Stimulated activated CD8-positive, alpha-beta memory T cell treated with anti-CD3 and anti-CD28 coated beads, Interleukin-4, amount 100 ng/mL, for 1 hour (primary cell): ENCODE results near the gene LST1.

ENCODE experiments used
- DNase-seq, 2 donors: peaks; one replicate each; pipeline ENCODE4 v3.0.0-alpha.2; 2020; ENCODE audit warnings: low read depth in 2 of 2, low spot score in 1 of 2

Gene LST1

DNA sequence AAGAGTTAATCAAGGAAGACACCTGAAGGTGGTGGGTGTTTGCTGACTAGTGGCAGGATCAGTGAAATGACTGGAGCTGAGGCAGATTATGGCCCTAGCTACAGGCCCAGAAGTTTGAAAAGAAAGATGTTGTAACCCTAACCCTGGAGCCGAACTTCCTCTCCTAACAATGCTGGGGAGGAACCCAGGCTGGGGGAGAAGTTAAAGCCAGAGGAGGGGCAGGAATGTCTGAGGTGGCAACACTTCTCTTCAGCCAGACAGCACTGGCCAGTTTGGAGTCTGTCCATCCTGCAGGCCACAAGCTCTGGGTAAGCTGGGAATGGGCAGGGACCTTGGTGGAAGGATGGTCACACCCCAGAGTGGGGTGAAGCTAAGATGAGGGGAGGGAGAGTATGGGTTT lies at the start of gene LST1:
LST1 (plus strand) TSS at position 270 of the 400 bp plus-strand sequence. CDS start 1,023 bp downstream, outside the sequence.
- DNase-seq: no peak

DNA sequence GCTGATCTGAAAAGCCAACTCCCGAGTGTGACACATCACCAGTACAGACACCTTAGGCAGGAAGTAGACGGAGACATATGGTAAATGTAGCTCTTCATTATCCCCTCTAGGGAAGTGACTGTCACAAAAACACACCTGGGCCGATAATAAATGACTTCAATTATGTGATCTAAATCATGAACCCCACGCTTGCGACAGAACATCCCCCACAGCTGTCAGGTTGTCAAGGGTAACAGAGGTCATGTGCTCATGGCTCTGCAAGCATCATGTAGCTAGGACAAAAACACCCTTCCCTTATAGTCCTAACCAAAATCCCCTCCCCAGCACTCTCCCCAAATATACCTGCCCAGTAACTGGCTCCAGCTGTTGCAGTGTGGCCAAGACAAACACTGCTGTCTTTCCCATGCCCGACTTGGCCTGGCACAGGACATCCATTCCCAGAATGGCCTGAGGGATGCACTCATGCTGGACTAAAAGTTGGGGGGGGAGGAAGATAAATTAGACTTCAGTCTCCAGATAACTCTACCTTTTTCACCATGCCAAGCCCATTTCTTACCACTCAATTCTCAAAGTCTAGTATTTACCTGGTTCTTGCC lies 47.2 kb upstream of the LST1 start:
- no peak for DNase-seq

DNA sequence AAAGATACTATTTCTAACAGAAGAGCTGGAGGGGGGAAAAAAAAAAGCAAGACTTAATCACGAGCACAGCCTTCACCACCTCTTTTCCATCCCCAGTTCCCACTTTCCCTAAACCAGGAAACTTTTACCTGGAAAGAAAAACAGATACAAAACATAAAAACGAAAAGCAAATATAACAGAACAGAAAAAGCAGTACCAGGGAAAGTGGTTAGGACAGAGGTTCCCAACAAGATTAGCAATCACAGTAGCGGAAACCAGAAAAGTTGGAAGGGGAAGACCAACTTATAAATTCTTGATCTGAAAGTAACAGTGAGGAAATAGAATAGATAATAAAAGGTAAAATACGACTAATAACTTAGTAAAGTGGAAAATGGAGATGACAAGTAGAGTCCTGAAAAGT lies 45.4 kb upstream of the LST1 start:
- no peak for DNase-seq

DNA sequence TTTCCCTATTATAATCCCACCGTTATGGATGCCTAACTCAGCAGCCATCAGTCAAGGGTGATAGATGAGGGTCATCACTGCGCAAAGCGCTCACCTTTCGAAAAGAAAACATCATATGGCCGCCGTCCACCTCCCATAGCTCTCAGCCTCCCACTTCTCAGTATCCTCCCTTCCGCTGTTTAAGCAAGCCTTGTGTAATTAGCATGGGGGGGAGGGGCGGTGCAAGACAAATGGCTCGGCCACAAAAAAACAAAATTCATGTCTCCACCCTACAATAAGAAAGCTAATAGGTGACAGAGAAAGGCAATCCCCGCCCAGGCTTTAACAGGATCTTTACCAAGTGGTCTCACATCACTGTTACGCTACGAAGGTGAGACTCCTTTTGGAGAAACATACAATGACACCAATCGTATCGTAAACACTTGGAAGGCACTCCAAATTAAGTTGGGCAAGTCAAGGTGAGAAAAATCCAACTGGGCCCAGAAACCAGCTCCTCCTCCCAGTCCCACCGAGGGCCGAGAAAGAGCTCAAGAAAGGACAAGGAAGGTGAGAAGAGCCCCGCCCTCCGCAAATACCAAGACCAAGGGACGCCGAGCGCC lies 44.9 kb upstream of the LST1 start:
- DNase-seq: peak; percentile 25 to 38

DNA sequence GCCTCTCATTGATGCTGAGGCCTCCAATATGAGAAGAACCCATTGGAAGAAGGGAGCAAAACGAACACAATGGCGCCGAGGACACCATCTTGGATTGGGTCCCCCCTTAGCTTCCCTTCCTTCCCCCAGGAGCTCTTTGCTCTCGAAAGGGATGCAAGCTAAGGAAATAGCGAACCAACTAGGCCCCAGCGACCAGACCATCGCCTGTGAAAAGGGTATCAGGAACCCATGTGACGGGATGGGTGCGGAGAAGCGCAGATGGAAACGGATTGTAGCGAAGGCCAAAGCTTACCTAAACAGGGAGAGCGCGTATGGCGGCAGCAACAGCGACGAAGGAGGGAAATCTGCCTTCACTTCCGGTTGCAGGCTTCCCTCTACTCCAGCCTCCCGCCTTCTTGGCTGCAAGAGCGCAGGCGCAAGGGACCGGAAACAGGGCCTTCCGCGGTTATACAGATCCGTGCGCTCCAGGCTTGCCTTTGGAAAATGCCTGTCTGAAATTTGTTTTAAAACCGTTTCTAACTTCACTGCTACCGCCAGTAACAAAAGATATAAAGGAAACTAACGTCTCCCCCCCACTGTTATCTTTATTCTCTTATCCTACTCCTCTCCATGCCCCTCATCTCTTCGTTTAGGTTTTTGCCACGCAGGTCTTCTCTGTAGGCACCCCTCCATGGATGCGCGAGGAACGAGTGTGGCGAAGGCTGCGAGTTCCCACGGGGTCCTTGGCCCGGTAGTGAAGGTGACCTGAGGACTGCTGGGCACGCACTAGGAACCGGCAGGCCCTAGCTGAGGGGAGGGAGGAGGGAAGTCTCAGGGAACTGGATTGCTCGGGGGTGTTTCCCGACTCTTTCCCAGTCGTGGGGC lies 44.2 kb upstream of the LST1 start, which contains the start of gene DDX39B:
DDX39B (minus strand) TSS at position 346 of the 864 bp plus-strand sequence. CDS start 1,471 bp downstream, outside the sequence.
- DNase-seq: peak; percentile 83 to 88

DNA sequence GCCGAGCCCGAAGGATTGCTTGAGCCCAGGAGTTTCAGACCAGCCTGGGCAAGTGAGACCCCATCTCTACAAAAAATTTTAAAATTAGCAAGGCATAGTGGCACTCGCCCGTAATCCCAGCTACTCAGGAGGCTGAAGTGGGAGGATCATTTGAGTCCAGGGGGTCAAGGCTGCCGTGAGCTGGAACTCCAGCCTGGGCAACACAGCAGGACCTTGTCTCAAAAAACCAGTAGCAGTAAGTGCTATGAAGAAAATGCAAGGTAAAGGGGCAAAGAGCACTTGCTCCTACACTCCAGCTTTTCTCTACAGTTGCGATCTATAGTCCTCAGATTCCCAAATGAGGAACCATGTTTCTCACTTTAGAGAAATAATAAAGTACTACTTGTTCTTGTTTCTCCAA lies 42.4 kb upstream of the LST1 start:
- no peak for DNase-seq

DNA sequence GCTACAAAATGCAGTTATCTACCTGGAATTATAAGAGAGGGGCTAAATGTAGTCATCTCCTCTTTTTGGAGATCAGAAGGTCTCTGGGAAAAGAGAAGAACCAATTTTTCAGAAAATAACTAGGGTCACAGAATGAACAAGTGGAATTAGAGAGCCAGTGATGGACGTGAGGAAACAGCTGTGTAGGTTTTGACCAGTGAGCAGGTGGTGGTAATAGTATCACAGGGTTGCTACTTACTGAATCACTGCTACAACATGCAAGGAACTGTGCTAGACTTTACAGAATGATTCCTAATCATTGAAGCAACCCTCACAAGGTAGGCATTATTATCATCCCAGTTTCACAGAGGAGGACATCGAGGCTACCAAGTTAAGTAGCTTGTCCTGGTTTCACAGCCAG lies 41.4 kb upstream of the LST1 start:
- no peak for DNase-seq

DNA sequence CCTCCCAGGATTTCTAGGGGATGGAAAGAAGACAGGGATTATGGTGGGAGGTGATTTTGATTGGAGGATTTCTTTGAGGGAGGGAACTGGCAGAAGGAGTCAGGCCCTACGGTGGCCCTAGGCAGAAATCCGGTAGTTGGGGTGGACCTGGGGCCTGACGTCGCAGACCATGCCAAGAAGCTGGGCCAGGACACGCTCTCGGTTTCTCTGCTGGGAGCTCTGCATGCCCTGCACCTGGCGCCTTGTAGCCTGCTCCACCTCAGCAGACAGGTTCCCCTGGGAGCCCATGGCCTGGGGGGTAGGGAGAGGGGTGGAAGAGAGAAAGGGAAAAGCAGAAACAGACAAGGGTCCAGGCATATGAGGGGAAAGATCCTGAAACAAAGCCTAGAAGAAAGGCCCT lies 40.8 kb upstream of the LST1 start:
- DNase-seq: no peak

DNA sequence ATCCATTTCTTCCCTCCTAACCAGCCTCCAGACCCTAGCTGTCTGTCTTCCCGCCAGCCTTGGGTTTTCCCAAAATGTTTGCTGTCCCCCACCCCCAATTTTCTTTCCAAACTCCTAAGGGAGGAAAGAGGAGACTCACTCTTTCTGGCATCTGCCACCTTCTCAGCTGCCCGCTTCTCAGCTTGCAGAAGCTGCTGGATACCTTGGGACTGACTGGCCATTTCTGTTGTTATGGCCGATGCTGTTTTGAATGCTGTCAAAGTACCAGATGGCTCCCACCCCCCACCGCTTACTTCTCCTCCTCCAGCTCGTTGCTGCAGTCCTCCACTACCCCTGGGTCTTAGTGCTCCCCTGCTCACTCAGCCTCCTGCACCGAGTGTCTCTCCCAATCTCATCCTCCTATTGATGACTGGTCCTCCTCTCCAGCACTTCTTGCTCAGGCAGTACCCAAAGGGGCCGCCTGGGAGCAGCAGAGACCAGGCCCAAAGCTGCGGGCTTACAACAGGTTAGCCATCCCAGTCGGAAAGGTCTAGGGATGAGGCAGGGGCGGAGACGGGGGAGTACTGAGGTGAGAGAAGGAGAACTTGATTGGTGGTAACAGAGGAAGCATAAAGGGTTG lies 39.6 kb upstream of the LST1 start, which contains the start of gene ATP6V1G2:
ATP6V1G2 (minus strand) TSS at position 270 of the 619 bp plus-strand sequence; CDS start at position 221, 49 bp downstream.
- DNase-seq: peak; percentile 52 to 68

DNA sequence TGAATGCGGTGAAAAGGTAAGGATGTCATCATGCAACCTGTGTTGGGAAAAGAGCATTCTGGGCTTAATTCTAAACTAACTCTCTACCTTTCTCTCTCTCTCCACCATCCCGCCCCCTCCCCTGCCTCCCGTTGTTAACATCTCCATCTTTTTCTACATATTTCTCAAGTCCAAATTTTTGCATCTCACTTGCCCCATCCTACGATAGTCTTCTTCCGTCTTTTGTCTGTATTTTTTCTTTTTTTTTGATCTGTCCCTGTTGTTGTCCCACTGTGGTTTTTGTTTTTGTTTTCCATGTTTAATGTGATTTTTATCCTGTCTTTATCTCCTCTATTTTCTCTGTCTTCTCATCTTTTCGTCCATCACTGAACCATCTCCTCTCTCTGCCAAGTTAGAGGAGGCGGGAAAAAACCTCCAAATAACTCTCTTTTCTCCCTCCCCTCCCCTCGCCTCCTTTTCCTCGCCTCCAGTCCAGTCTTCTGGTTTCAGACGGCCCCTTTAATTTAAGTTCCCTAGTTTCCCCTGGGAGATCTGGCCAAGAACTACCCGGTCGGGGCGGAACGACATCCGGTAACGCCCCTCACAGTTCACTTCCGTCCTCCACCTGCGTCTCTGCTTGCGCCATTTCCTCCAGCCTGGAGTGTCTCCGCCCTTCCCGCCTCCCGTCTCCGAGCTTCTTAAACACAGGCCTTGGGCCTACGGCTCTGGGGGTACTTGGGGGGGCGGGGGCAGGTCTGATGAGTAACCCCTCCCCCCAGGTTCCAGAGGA lies 38.9 kb upstream of the LST1 start, which contains the start of gene NFKBIL1:
NFKBIL1 (plus strand) TSS at position 651 of the 769 bp plus-strand sequence; CDS start at position 738, 87 bp downstream.
- peak; percentile 65 to 81 for DNase-seq

DNA sequence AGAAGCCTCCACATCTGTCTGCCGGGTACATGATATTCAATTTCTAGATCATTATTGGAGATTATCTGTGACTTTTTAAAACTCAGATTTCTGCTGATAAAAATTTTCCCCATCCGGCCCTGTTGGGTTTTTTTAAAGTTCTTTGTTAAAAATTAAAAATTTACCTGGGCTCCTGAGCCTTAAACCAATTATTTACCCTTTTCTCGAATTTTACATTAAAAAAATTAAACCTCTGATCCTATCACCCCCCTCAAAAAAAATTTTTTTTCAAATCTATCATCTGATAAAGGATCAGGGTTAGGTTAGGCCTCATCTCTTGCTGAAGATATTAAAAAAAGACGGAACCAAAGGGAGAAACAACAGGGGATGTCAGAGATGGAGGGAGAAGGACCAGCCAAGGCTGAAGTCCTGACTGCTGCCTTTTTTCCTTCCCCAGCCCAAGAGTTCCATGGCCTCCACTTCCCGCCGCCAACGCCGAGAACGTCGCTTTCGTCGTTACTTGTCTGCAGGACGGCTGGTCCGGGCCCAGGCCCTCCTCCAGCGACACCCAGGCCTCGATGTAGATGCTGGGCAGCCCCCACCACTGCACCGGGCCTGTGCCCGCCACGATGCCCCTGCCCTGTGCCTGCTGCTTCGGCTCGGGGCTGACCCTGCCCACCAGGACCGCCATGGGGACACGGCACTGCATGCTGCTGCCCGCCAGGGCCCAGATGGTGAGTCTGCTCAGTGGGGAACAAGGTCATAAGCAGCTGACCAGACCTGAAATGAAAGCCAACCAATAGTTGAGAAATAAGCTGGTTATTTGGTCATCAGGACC lies 38.1 kb upstream of the LST1 start:
- no peak for DNase-seq

DNA sequence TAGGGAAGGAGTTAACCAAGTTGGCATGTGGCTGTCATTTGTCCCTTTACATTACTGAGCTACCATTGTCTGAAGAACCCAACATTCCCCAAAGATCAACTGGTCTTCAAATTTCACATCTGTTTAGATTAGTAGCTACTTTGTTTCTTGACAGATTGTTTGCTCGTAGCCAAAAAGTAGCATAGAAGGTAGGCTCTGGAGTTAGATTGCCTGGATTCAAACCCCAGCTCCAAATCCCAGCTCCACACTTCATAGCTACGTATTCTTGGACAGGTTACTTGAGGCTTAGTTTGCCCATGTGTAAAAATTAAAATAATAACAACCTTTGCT lies 37.6 kb upstream of the LST1 start:
- DNase-seq: no peak

DNA sequence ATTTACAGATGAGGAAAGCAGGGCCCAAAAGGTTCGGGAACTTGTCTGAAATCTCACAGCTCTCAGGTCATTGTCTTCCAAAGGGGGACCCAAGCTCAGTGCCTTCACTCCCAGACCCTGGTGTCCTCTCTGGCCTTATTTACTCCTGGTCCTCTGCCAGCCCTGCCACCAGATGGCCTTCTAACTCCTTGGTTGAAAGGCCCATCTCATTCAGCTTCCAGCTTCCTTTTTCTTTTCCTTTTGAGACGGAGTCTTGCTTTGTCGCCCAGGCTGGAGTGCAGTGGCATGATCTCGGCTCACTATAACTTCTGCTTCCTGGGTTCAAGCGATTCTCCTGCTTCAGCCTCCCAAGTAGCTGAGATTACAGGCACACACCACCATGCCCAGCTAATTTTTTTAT lies 34.7 kb upstream of the LST1 start:
- peak in 1 of 2 donors; percentile 43 for DNase-seq

DNA sequence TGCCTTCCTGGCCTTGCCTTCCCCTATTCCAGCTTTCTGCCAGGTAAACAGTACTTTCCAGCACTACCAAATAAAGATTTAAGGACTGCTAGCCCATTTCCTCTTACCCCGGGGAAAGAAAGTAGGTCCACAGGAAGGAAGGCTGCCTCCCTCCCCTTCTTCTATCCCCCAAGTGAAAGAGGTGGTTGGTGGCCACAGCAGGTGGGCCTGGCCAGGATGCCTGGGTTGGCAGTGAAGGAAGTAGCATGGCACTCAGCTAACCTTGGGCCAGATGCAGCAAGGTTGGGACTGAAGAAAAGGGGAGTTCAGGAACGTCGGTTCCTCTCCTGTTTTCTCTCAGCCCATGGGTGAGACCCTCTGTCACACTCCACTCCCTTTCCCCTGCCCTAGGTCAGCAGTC lies 29.8 kb upstream of the LST1 start:
- no peak for DNase-seq

DNA sequence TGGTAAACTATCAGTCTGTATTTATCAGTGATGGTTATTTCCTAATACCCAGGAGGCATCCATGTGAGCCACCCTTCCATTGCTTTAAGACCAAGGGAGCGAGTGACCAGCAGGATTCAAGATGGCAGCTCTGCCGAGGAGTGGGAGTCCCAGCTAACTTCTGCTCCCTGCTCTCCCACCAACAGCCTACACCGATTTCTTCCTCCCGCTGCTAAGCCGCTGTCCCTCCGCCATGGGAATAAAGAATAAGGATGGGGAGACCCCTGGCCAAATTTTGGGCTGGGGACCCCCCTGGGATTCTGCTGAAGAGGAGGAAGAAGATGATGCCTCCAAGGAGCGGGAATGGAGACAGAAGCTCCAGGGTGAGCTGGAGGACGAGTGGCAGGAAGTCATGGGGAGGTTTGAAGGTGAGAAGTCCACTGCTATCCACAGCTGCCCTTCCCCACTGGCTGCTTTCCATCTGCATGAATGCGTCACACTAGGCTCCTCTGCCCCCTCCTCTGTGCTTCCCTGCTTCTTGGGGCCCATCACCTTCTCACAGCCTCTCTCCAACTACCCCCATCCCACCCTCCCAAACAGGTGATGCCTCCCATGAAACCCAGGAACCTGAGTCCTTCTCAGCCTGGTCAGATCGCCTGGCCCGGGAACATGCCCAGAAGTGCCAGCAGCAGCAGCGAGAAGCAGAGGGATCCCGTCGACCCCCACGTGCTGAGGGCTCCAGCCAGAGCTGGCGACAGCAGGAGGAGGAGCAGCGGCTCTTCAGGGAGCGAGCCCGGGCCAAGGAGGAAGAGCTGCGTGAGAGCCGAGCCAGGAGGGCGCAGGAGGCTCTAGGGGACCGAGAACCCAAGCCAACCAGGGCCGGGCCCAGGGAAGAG lies 28.4 kb upstream of the LST1 start:
- DNase-seq: no peak

DNA sequence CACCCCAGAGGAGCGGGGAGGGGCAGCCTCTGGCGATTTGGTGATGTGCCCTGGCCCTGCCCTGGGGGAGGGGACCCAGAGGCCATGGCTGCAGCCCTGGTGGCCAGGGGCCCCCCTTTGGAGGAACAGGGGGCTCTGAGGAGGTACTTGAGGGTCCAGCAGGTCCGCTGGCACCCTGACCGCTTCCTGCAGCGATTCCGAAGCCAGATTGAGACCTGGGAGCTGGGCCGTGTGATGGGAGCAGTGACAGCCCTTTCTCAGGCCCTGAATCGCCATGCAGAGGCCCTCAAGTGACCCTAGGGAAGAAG lies 27.8 kb upstream of the LST1 start:
- no peak for DNase-seq

DNA sequence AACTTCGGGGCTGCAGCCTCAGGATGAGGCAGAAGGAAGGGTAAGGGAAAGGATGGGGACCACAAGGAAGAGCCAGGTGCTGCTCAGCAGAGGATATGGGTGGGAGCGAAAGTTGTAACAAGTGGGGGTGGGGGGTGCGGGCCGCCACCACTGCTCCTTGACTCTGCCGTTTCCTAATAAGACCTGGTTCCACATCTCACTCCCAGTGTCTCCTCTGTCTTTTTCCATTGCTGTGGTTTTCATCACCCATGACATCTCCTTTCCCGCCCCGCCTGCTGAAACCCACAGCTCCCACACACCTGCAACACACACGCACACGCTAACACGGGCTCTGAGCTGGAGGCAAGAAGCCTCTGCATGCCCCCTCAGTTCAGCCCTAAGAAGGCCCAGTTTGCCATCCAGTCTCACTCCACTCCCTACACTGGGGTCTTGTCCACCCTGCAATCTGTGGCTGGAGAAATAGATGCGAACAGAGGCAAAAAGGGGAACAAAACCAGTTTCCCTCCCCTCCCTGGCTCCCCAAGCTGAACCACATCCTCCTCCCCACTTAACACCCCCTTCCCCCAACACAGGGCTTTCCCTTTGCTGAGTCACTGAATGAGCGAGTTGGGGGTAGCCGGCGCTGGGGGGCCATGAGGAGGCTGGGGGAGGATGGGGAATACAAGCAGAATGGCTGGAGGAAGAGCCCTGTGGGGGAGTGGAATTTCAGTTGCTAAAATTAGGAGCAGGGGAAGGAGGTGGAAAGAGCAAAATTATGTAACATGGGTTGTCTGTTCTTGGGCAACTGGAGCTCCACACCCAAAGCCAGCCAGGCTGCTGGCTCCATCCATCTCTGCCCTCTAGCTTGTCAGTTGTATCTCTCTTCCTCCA lies 27.2 kb upstream of the LST1 start:
- DNase-seq: peak in 1 of 2 donors; percentile 46

DNA sequence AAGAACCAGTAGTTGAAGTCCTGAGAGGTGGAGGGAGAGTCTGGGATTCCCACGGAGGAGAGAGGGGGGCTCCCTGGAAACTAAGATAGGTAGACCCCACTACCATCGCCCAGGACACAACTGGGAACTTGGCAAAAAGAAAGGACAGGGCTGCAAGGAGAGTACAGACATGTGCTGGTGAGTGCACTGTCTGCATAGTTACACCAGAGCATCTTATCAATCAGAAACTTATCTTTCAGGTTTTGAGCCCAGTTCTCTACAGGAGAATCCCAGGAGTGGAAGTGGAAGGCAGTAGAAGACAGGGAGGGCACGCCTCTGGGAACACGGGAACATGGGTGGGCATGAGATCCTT lies 26.5 kb upstream of the LST1 start:
- no peak for DNase-seq
